ENCODE results near the gene GAB1. TPM values are rescaled to one million over a fixed set of nuclear protein-coding genes. Genes with fewer than 3 reads are reported as not detected.

Gene GAB1
- total RNA-seq, 1 donor from 2014 or later: 5.0 TPM

- DNase-seq (ENCODE audit: low read depth) (no peak), FAIRE-seq (no peak)
- TF ChIP-seq CTCF (IDR thresholded peaks at IDR 0.05; ENCODE audit: insufficient read depth, low read length, severe bottlenecking): no peak
- no peaks in the 10 kb centered on the region for H3K36me3 ChIP-seq (ENCODE audit: control insufficient read depth, insufficient read depth, low read length)
- H3K4me3 ChIP-seq (ENCODE audit: low read depth, low read length): no peak overlapping the region
- no peaks in the 10 kb centered on the region for H3K27me3 ChIP-seq (ENCODE audit: control insufficient read depth, insufficient read depth, low read length)
Measured at GRCh38 chr4:143511906-143512305, 175.2 kb downstream of the GAB1 start.

DNA sequence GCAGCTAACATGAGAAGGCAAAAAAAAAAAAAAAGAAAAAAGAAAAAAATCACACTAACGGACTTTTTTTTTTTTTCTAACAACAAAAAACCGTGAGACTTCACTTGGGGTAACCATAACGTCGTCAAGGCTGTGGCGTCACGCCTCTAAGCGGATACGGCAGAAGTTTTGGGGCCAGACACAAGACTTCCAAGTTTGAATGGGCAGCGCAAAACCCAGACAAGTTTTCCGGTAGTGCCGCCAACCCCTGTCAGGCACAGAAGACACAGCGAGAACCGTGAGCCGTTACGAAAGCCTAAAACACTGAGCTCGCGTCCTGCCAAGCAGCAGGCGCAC lies 176.3 kb downstream of the GAB1 start:
- FAIRE-seq: no peak
- no peaks in the 10 kb centered on the region for H3K36me3 ChIP-seq (ENCODE audit: control insufficient read depth, insufficient read depth, low read length)
- H3K4me3 ChIP-seq (ENCODE audit: low read depth, low read length): peak overlapping the region; percentile 73
- TF ChIP-seq CTCF (IDR thresholded peaks at IDR 0.05; ENCODE audit: insufficient read depth, low read length, severe bottlenecking): no peak
- no peak for DNase-seq (ENCODE audit: low read depth)
- no peaks in the 10 kb centered on the region for H3K27me3 ChIP-seq (ENCODE audit: control insufficient read depth, insufficient read depth, low read length)

DNA sequence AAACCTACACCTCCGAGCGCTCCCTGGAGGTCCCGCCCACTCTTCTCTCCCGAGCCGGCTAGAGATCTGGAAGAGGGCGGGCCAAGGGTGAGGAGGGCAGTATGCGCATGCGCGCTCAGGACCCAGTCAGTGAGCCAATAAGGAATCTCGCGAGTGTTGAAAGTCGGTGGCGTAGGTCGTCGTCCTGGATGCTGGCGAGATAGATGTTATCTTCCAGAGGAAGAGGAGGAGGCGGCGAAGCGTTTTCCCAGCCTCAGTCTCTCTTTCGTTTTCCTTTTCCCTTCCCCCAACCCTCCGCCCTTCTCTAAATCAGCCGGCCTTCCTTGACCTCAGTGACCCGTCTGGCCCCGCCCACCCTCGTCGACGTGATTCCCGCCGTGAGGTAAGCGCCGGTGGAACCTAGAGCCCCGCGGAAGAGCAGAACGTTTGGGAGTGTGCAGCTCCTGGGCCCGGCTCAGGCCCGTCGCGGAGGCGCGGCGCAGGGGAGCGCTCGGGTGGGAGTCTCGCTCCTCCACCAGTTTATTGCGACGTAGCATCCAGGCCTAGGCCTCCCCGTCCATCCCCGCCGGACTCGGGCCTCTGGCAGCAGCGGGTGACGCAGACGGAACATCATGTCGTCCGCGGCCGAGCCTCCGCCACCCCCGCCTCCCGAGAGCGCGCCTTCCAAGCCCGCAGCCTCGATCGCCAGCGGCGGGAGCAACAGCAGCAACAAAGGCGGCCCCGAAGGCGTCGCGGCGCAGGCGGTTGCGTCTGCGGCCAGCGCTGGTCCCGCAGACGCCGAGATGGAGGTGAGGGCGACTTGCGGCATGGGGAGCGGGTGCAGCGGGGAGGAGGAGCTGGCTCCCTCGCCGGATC lies 176.9 kb downstream of the GAB1 start, which contains the start of gene SMARCA5:
TSS of gene SMARCA5 (plus strand) at position 389 of the 855 bp plus-strand sequence. CDS start at position 612, 223 bp downstream.
- no peak for TF ChIP-seq CTCF (IDR thresholded peaks at IDR 0.05; ENCODE audit: insufficient read depth, low read length, severe bottlenecking)
- Histone ChIP-seq H3K36me3 (ENCODE audit: control insufficient read depth, insufficient read depth, low read length) (no peaks in the 10 kb centered on the region), H3K27me3 (ENCODE audit: control insufficient read depth, insufficient read depth, low read length) (no peaks in the 10 kb centered on the region), H3K4me3 (ENCODE audit: low read depth, low read length) (peak within 1 kb of the TSS; percentile 73)
- DNase-seq (ENCODE audit: low read depth) (peak; percentile 96), FAIRE-seq (peak; percentile 83)

DNA sequence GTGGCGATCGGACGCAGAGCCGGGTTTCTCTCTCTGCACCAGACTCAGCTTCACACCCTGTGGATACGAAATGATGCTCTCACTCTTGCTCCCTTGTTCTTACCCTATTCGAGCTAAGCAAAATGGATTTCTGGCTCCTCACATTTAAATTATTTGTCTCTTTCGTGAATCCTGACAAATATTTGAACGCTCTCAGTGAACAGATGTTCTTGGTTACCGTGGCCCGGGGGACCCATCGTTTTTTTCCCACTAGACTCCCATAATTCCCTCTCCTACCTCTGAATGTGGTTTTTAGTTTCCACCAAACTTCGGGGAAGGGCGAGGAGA lies 177.5 kb downstream of the GAB1 start:
- FAIRE-seq (no peak), DNase-seq (ENCODE audit: low read depth) (no peak)
- TF ChIP-seq CTCF (IDR thresholded peaks at IDR 0.05; ENCODE audit: insufficient read depth, low read length, severe bottlenecking): no peak
- H3K36me3 ChIP-seq (ENCODE audit: control insufficient read depth, insufficient read depth, low read length): no peaks in the 10 kb centered on the region
- peak overlapping the region; percentile 73 for H3K4me3 ChIP-seq (ENCODE audit: low read depth, low read length)
- no peaks in the 10 kb centered on the region for H3K27me3 ChIP-seq (ENCODE audit: control insufficient read depth, insufficient read depth, low read length)

DNA sequence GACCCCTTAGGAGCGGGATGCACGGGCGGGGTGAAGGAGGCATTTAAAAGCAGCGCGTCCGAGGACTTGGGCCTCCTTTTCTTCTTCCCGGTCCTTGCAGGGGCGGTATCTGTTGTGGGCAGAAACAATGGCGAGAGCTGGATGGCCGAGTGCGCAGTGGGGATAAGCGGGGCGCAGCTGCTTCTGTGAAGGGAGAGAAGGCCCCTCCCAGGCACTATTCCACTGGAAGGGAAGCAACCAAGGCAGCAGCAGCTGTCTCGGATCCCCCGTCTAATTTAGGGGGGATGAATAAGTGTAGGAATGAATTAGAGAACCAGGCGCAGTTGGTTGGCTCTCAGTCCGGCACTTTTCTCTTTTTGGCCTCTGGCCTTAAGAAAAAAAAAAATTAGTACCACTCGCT lies 177.8 kb downstream of the GAB1 start:
- Histone ChIP-seq H3K4me3 (ENCODE audit: low read depth, low read length) (peak overlapping the region; percentile 73), H3K27me3 (ENCODE audit: control insufficient read depth, insufficient read depth, low read length) (no peaks in the 10 kb centered on the region), H3K36me3 (ENCODE audit: control insufficient read depth, insufficient read depth, low read length) (no peaks in the 10 kb centered on the region)
- peak; percentile 28 for DNase-seq (ENCODE audit: low read depth)
- no peak for TF ChIP-seq CTCF (IDR thresholded peaks at IDR 0.05; ENCODE audit: insufficient read depth, low read length, severe bottlenecking)
- no peak for FAIRE-seq

- no peak for FAIRE-seq
- TF ChIP-seq CTCF (IDR thresholded peaks at IDR 0.05; ENCODE audit: insufficient read depth, low read length, severe bottlenecking): no peak
Measured at GRCh38 chr4:143514901-143515300, 178.2 kb downstream of the GAB1 start.

More at GRCh38 chr4:143514901-143515300, 178.2 kb downstream of the GAB1 start:
- Histone ChIP-seq H3K36me3 (ENCODE audit: control insufficient read depth, insufficient read depth, low read length) (no peaks in the 10 kb centered on the region), H3K4me3 (ENCODE audit: low read depth, low read length) (peak overlapping the region; percentile 73), H3K27me3 (ENCODE audit: control insufficient read depth, insufficient read depth, low read length) (no peaks in the 10 kb centered on the region)
- DNase-seq (ENCODE audit: low read depth): no peak

Data from bronchial epithelial cell (primary cell).